GM12878 (cell line): ENCODE data around the gene FAM9C. TPM values are rescaled to one million over a fixed set of nuclear protein-coding genes. Genes with fewer than 3 reads are reported as not detected.

Experiments
- ATAC-seq: fragments of 200-7000 bp; cut with Tn5 transposase; 3 replicates; pipeline ENCODE4 v1.9.1; 2020; ENCODE audit warnings: mild to moderate bottlenecking, moderate library complexity
- BruUV-seq: library from RNA; stranded (reverse); fragments of 400-500 nt; replicated peaks from 2 replicates; lab custom pipeline; 2021; lab: Mats Ljungman, UMichigan
- CTCF ChIA-PET: fragments of 300-600 bp; sonication (Branson Sonifier 250); formaldehyde crosslinking; extraction: SDS; loops from one replicate; lab custom pipeline; 2021; ENCODE audit warnings: inconsistent platforms; lab: Yijun Ruan, JAX
- POLR2A ChIA-PET: fragments of 350-600 bp; formaldehyde crosslinking; extraction: SDS; loops from one replicate; lab custom pipeline; 2021; ENCODE audit warnings: inconsistent platforms; lab: Charles Lee
- RAD21 ChIA-PET: fragments of 300-600 bp; sonication (Branson Sonifier 250); formaldehyde crosslinking; loops from one replicate; lab custom pipeline; 2023; ENCODE audit warnings: antibody characterized with exemption; ENCODE audit not compliant: unreplicated experiment; lab: Charles Lee
- SMC1A ChIA-PET: fragments of 300-600 bp; sonication (Branson Sonifier 250); formaldehyde crosslinking; loops from one replicate; lab custom pipeline; 2023; ENCODE audit not compliant: unreplicated experiment, uncharacterized antibody; lab: Charles Lee
- DNase-seq: peaks from one replicate; pipeline ENCODE4 v3.0.0-alpha.2; 2011; ENCODE audit warnings: low read depth, low spot score
- FAIRE-seq: peaks from 3 replicates; lab custom pipeline; 2011; peaks lifted over from hg19 to GRCh38; lab: Jason Lieb, UNC
- H2AFZ ChIP-seq: 2 replicates; pipeline ENCODE4 v1.6.0; 2011; ENCODE audit warnings: low read depth, low read length, control low read depth; ENCODE audit not compliant: control insufficient read depth
- H3K27ac ChIP-seq: 2 replicates; pipeline ENCODE4 v1.5.1; 2011; ENCODE audit warnings: control low read depth; ENCODE audit not compliant: control insufficient read depth, insufficient read depth
- H3K27me3 ChIP-seq, 2 experiments: replicated peaks in 1 of 2; 2 replicates each; pipeline versions ENCODE4 v1.6.0 to v1.6.1; 2011; ENCODE audit warnings: low read length in 1 of 2; ENCODE audit not compliant: control insufficient read depth in 2 of 2, insufficient read depth in 2 of 2
- H3K36me3 ChIP-seq, 2 experiments: 2 replicates each; pipeline ENCODE4 v1.5.1; 2011; ENCODE audit warnings: low read length in 1 of 2; ENCODE audit not compliant: control insufficient read depth in 2 of 2, insufficient read depth in 2 of 2
- H3K4me1 ChIP-seq: 2 replicates; pipeline ENCODE4 v1.6.1; 2011; ENCODE audit warnings: mild to moderate bottlenecking, low read length, moderate library complexity, mixed read lengths; ENCODE audit not compliant: control insufficient read depth, insufficient read depth
- H3K4me2 ChIP-seq: 2 replicates; pipeline ENCODE4 v1.6.0; 2011; ENCODE audit warnings: control low read depth; ENCODE audit not compliant: control insufficient read depth, insufficient read depth
- H3K4me3 ChIP-seq: fragments of 200-600 bp; sonication (generic); 2 replicates; pipeline ENCODE4 v1.5.1; 2016
- H3K79me2 ChIP-seq: 2 replicates; pipeline ENCODE4 v1.6.0; 2011; ENCODE audit warnings: low read length; ENCODE audit not compliant: control insufficient read depth, insufficient read depth
- H3K9ac ChIP-seq: 2 replicates; pipeline ENCODE4 v1.8.0; 2011; ENCODE audit warnings: low read length, control low read depth, mixed read lengths; ENCODE audit not compliant: control insufficient read depth, insufficient read depth
- H3K9me3 ChIP-seq: replicated peaks from 3 replicates; pipeline ENCODE4 v1.5.1; 2011; ENCODE audit warnings: mild to moderate bottlenecking, low read length; ENCODE audit not compliant: control insufficient read depth, insufficient read depth
- H4K20me1 ChIP-seq: 2 replicates; pipeline ENCODE4 v1.6.0; 2011; ENCODE audit not compliant: control insufficient read depth, insufficient read depth
- FOXM1 ChIP-seq: IDR thresholded peaks from 2 replicates; pipeline ENCODE4 v1.6.1; 2012; ENCODE audit warnings: low read depth, mild to moderate bottlenecking, inconsistent platforms, low read length, moderate library complexity
- NFXL1 ChIP-seq: fragments of 450-650 bp; IDR thresholded peaks from 2 replicates; pipeline ENCODE4 v1.6.1; 2017; ENCODE audit warnings: antibody characterized with exemption, mild to moderate bottlenecking, borderline replicate concordance
- NR2C1 ChIP-seq: fragments of 450-650 bp; IDR thresholded peaks from 2 replicates; pipeline ENCODE4 v1.6.1; 2017; ENCODE audit warnings: antibody characterized with exemption, mild to moderate bottlenecking, moderate library complexity
- NR2F1 ChIP-seq: fragments of 450-650 bp; conservative IDR thresholded peaks from 2 replicates; pipeline ENCODE4 v1.6.1; 2017; ENCODE audit warnings: mild to moderate bottlenecking
- RCOR1 ChIP-seq: conservative IDR thresholded peaks from 2 replicates; pipeline ENCODE4 v1.6.1; 2012; ENCODE audit warnings: low read depth, low read length, improper control_type of control experiment
- SMC3 ChIP-seq: IDR thresholded peaks from 2 replicates; pipeline ENCODE4 v1.6.1; 2011; ENCODE audit warnings: low read length, improper control_type of control experiment, borderline replicate concordance
- ZBED1 ChIP-seq: IDR thresholded peaks from 2 replicates; pipeline ENCODE4 v1.6.1; 2016; ENCODE audit warnings: borderline replicate concordance
- WGBS: methylation state at CpG from one replicate; pipeline ENCODE4 v1.1.6; 2016; ENCODE audit warnings: low lambda C conversion rate; ENCODE audit not compliant: insufficient replicate concordance, insufficient coverage; ENCODE audit errors: missing lambda C conversion rate; 5-methylcytosine and 5-hydroxymethylcytosine counted together
- in situ Hi-C: fragments of 300-500 bp; cut with MboI; formaldehyde crosslinking; loops from 9 replicates; pipeline ENCODE4 v1.14.3; 2018; ENCODE audit warnings: mixed read lengths
- intact Hi-C: fragments of 100-400 bp; cut with micrococcal nuclease; formaldehyde crosslinking; loops from one replicate; pipeline ENCODE4 v1.14.2; 2022; ENCODE audit not compliant: unreplicated experiment
- polyA plus RNA-seq, 11 experiments: library from polyadenylated mRNA; depleted of rRNA in 4 of 11; unstranded in 6 of 11; stranded (reverse) in 5 of 11; fragments of >200 nt; fragmentation: Nextera tagmentation in 4 of 11; fragmentation: Illumina TruSeq in 1 of 11; extraction: Ambion mirVana in 4 of 11; extraction: Trizol in 1 of 11; gene quantifications; 1 replicate in 1 of 11; 2 replicates in 10 of 11; pipeline versions ENCODE4 v1.2.1 to v1.2.3, GENCODE V29; 2011 to 2016; ENCODE audit warnings: inconsistent platforms in 2 of 11, missing spikeins in 2 of 11, low read depth in 1 of 11
- total RNA-seq, 4 experiments: library from RNA; depleted of rRNA in 3 of 4; stranded (reverse); fragments of >200 nt in 3 of 4; fragmentation: Illumina TruSeq in 1 of 4; extraction: Trizol in 1 of 4; gene quantifications; 2 replicates each; pipeline versions ENCODE4 v1.2.1 to v1.2.3, GENCODE V29; 2013 to 2021
- TF ChIP-seq, protein P1 (sequence below): fragments of 450-650 bp; IDR thresholded peaks from 2 replicates; pipeline ENCODE4 v1.6.1; 2018; ENCODE audit warnings: borderline replicate concordance, mild to moderate bottlenecking; ENCODE audit not compliant: partially characterized antibody
- TF ChIP-seq, protein P2 (sequence below): fragments of 450-650 bp; IDR thresholded peaks from 2 replicates; pipeline ENCODE4 v1.6.1; 2016; ENCODE audit warnings: mild to moderate bottlenecking, moderate library complexity, borderline replicate concordance

FAM9C gene
- total and polyA plus RNA-seq, 10 of the 15 experiments (the other 5 are each of a cell fraction or from before 2014, with no cell fraction given): 0.01 to 0.03 TPM; not detected in 8

DNA sequence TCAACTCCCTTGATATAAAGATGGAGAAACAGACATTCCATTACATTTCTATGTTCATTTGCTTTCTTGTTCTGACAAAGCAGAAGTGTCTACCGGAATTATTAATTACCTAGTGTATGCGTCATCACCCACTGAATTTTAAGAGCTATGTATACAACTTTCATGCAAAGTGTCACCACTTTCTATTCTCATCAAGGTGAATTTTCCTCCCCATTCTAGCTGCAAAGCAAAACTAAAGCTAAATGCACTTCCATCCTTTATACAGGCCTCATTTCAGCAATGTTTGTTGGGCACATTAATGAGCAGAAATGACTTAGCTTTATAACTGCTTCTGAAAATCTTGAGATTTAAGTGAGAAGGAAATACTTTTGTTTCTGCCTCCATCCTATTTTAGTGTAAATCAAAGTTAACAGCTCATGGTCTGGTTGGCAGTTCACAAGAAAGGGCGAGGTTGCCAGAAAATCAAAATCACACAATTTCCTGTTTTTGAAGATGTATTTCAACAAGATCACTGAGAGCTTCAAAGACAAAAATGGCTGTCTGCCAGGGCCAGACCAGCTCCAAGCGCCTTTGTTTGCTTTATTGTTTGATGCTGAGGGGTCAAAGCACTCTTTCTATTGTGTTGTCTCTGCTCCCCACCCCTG, 7.2 kb upstream of the FAM9C start (continued):
- TF ChIP-seq, protein P1, sequence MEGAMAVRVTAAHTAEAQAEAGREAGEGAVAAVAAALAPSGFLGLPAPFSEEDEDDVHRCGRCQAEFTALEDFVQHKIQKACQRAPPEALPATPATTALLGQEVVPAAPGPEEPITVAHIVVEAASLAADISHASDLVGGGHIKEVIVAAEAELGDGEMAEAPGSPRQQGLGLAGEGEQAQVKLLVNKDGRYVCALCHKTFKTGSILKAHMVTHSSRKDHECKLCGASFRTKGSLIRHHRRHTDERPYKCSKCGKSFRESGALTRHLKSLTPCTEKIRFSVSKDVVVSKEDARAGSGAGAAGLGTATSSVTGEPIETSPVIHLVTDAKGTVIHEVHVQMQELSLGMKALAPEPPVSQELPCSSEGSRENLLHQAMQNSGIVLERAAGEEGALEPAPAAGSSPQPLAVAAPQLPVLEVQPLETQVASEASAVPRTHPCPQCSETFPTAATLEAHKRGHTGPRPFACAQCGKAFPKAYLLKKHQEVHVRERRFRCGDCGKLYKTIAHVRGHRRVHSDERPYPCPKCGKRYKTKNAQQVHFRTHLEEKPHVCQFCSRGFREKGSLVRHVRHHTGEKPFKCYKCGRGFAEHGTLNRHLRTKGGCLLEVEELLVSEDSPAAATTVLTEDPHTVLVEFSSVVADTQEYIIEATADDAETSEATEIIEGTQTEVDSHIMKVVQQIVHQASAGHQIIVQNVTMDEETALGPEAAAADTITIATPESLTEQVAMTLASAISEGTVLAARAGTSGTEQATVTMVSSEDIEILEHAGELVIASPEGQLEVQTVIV: no peak
- TF ChIP-seq SMC3: no peak; the same call in 1 of the 2 replicates
- TF ChIP-seq RCOR1: no peak
- TF ChIP-seq ZBED1: peak; percentile 68; the same call in 1 of the 2 replicates

DNA sequence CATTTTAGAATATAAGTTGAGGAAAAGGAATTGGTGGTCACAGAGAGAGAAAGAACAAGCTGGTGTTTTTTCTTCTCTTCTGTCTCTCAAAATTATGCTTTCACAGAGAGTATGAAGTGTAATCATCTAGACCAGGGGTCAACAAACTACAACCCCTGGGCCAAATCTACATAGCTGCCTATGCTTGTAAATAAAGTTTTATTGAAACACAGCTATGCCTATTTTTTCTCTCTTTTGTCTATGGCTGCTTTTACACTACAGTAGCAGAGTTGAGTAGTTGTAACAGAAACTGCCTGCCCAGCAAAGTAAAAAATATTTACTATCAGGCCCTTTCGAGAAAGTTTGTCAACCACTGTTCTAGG, 6.7 kb upstream of the FAM9C start:
- H3K4me3 ChIP-seq: no peak overlapping the region
- in situ Hi-C loops (no loop called here), intact Hi-C loops (loop anchor here (1.0 to 2.0 kb wide), 5 partner anchors 20 to 46 kb away; no protein-coding TSS in a partner anchor)
- TSS peak; percentile 95 for BruUV-seq
- ChIA-PET SMC1A (interaction anchor here (0.8 to 8.3 kb wide), 18 partner anchors 9 to 237 kb away, joined by 3 to 214 read pairs (median 16); no protein-coding TSS in a partner anchor), POLR2A (interaction anchor here (0.8 to 6.5 kb wide), 15 partner anchors 10 to 102 kb away, joined by 3 to 39 read pairs (median 6); no protein-coding TSS in a partner anchor), RAD21 (interaction anchor here (0.8 to 6.4 kb wide), 25 partner anchors 9 to 437 kb away, joined by 3 to 100 read pairs (median 12); no protein-coding TSS in a partner anchor), CTCF (interaction anchor here (0.9 to 3.3 kb wide), 17 partner anchors 9 to 203 kb away, joined by 3 to 19 read pairs (median 5); no protein-coding TSS in a partner anchor)
- H2AFZ ChIP-seq: peak overlapping the region; percentile 1; the same call in 1 of the 2 replicates
- H3K9me3 ChIP-seq: peaks cover 2% of the 10 kb centered on the region; the same call in 2 of the 3 replicates
- no peaks in the 10 kb centered on the region for H3K27me3 ChIP-seq
- H3K4me1 ChIP-seq: peaks cover 48% of the 10 kb centered on the region
- H3K79me2 ChIP-seq: no peaks in the 10 kb centered on the region
- FAIRE-seq (no peak), DNase-seq (no peak), ATAC-seq (no peak)
- TF ChIP-seq NR2F1 (peak; percentile 45; the same call in 1 of the 2 replicates), NFXL1 (0 out of 2 replicates have a peak, but pooled peaks have one; percentile 18), NR2C1 (peak; percentile 31; the same call in 1 of the 2 replicates), FOXM1 (no peak)
- TF ChIP-seq, protein P2, sequence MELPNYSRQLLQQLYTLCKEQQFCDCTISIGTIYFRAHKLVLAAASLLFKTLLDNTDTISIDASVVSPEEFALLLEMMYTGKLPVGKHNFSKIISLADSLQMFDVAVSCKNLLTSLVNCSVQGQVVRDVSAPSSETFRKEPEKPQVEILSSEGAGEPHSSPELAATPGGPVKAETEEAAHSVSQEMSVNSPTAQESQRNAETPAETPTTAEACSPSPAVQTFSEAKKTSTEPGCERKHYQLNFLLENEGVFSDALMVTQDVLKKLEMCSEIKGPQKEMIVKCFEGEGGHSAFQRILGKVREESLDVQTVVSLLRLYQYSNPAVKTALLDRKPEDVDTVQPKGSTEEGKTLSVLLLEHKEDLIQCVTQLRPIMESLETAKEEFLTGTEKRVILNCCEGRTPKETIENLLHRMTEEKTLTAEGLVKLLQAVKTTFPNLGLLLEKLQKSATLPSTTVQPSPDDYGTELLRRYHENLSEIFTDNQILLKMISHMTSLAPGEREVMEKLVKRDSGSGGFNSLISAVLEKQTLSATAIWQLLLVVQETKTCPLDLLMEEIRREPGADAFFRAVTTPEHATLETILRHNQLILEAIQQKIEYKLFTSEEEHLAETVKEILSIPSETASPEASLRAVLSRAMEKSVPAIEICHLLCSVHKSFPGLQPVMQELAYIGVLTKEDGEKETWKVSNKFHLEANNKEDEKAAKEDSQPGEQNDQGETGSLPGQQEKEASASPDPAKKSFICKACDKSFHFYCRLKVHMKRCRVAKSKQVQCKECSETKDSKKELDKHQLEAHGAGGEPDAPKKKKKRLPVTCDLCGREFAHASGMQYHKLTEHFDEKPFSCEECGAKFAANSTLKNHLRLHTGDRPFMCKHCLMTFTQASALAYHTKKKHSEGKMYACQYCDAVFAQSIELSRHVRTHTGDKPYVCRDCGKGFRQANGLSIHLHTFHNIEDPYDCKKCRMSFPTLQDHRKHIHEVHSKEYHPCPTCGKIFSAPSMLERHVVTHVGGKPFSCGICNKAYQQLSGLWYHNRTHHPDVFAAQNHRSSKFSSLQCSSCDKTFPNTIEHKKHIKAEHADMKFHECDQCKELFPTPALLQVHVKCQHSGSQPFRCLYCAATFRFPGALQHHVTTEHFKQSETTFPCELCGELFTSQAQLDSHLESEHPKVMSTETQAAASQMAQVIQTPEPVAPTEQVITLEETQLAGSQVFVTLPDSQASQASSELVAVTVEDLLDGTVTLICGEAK: peak; percentile 98
- WGBS: 9% methylated on average over 1 of the region's 1 CpG
- no peak overlapping the region for H3K9ac ChIP-seq
- H3K4me2 ChIP-seq: 0 out of 2 replicates have a peak overlapping the region, but pooled peaks have one; percentile 17
- peak overlapping the region; percentile 69 for H3K27ac ChIP-seq
- no peaks in the 10 kb centered on the region for H4K20me1 ChIP-seq
- no peaks in the 10 kb centered on the region; a peak in 1 of 4 replicates for H3K36me3 ChIP-seq
